GM19238 (cell line): ENCODE measurements around the gene DOK4.
"Not testable (repeated sequence)": the region's sequence is repeated elsewhere in the genome, so short reads cannot be mapped to it uniquely, and the experiment has no call there.

ENCODE experiments used
- DNase-seq: peaks from one replicate; pipeline ENCODE4 v3.0.0; 2011; ENCODE audit warnings: low spot score; ENCODE audit not compliant: insufficient read length

DOK4 gene

GRCh38 chr16:57447186-57447962, 38.9 kb downstream of the DOK4 start, which contains the start of the genes CIAPIN1 and COQ9:
TSS of gene CIAPIN1 (minus strand) at chr16:57447385. CDS start at chr16:57440928, 6,457 bp downstream.
TSS of gene COQ9 (plus strand) at chr16:57447479. CDS start at chr16:57447506, 27 bp downstream.
- peak; percentile 93 for DNase-seq

DNA sequence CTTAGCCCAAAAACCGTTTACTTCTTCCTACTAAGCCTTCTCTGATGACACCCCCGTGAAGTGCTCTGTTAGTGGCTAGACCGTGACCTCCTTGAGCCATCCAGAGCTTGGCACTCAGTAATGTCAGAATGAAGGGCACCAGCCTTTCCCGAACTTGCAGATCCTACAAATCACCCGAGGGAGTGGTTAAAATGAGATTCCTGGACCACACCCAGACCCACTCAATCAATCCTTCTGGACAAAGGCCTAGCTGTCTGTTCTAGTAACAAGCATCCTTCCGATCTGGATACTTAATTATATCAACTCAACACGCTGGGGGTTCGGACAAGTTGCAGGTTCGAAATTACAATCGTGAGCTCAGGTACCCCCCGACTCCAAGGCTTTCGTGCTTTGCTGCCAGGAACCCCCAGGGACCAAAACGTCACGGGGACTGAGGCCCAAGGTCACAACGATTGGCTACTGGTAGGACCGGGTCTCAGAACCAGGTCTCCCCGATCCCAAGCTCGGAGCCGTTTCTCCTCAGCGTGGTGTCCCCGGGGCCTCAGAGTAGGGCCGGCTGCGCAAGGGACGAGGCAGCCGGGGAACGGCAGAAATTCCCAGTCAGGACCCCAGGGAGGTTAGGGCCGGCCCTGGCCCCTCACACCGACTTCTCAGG, 39.6 kb downstream of the DOK4 start:
- peak; percentile 37 for DNase-seq

DNA sequence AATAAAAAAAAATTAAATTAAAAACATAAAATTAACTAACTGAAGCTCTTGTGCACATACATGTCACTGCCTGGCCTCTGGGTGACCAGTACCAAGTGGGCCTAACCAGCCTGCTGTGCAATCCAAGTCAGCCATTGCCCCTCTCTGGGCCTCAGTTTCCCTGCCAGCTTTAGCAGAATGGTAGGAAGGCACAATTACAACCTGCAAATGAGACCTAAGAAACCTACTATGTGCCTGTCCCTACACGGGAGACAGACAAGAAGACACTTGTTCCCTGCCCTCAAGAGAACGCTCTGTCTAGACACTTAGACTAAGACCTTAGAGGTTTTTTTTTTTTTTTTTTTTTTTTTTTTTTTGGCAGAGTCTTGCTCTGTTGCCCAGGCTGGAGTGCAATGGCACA, 40.8 kb downstream of the DOK4 start:
- DNase-seq: no peak

GRCh38 chr16:57444711-57445110, 41.6 kb downstream of the DOK4 start:
- DNase-seq: no peak

- DNase-seq: not testable (repeated sequence)
Observed at GRCh38 chr16:57440551-57440950, 45.7 kb downstream of the DOK4 start.

- DNase-seq: not testable (repeated sequence)
Observed at GRCh38 chr16:57439947-57440346, 46.3 kb downstream of the DOK4 start.

- no peak for DNase-seq
Observed at GRCh38 chr16:57435838-57436237, 50.5 kb downstream of the DOK4 start.

GRCh38 chr16:57434003-57434402, 52.3 kb downstream of the DOK4 start:
- DNase-seq: no peak

DNA sequence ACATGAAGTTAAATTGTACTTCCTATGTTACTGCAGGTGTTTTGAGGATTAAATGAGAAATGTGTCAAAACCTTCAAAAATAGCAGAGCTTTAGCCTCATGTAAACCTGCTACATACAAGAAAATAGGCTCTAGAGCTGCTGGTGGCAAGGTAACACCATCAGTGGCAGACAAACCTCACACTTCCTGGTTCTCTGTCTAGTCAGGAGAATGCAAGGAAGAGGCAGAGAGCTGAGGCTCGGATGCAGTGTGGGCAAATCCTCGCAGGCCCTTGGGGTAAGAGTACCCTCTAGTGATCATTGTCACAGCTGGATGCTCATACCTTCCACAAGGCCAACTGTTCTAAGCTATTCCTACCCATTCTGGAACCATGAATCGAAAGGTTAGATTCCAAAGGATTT, 53.3 kb downstream of the DOK4 start:
- DNase-seq: no peak

GRCh38 chr16:57432505-57432904, 53.8 kb downstream of the DOK4 start:
- no peak for DNase-seq

DNA sequence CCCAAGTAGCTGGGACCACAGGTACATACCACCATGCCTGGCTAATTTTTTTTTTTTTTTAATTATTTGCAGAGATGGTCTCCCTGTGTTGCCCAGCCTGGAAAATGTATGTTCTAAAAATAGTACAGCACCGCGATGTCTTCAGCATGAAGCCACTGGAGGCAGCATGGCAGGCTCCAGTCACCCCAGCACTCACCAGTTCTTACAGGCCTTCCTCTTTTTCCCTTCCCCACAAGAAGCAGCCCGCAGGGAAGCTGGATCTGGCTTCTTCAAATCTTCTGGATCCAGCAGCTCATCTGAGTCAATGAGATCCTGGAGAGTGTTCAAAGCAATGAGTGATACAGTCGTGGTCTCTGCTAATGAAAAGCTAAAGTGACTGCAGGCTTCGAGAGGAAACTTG, 55.3 kb downstream of the DOK4 start:
- no peak for DNase-seq

GRCh38 chr16:57427824-57428223, 58.5 kb downstream of the DOK4 start:
- no peak for DNase-seq

DNA sequence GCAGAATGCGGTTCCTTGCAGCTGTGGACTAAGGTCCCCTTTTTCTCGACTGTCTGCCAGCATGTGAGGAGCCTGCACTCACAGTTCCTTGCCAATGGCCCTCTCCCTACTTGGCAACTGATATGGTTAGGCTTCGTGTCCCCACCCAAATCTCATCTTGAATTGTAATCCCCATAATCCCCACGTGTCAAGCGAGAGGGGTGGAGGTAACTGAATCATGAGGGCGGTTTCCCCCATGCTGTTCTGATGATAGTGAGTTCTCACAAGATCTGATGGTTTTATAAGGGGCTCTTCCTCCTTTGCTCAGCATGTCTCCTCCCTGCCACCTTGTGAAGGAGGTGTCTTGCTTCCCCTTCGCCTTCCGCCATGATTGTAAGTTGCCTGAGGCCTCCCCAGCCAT, 59.0 kb downstream of the DOK4 start:
- no peak for DNase-seq

DNA sequence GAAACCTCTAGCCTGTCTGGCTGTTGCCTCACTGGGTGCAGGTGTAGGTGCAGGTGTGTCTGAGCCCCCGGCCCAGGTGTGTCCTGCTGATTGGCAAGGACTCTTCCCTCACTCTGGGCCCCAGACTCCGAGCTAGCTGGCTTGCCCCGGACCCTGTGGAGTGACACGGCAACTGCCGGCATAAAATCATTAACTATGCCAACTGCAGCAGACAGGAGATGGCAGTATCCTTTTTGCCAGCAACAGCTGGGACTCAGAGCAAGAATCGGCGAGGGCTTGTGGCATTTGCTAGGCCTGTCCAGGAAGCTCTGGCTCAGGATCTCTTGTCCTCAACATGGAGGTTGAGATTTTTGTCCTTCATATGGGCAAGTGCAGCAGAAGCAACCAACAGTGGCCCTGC, 59.9 kb downstream of the DOK4 start:
- no peak for DNase-seq

- DNase-seq: no peak
Observed at GRCh38 chr16:57424583-57424982, 61.7 kb downstream of the DOK4 start.

- DNase-seq: no peak
Observed at GRCh38 chr16:57423152-57423551, 63.1 kb downstream of the DOK4 start.

- DNase-seq: no peak
Observed at GRCh38 chr16:57422026-57422944, 64.0 kb downstream of the DOK4 start.
